ENCODE data around the gene FUT8.
"Not testable (repeated sequence)": the region's sequence is repeated elsewhere in the genome, so short reads cannot be mapped to it uniquely, and the experiment has no call there.

FUT8 gene

GRCh38 chr14:65461730-65462129, 49.2 kb downstream of the FUT8 start:
- no peaks in the 10 kb centered on the region for H3K9me3 Mint-ChIP-seq
- H3K4me1 Mint-ChIP-seq, result peaks cover 65% of the 10 kb centered on the region
- ATAC-seq, result peak; percentile 70

GRCh38 chr14:65462411-65462810, 49.9 kb downstream of the FUT8 start:
- peaks cover 62% of the 10 kb centered on the region for H3K4me1 Mint-ChIP-seq
- H3K4me3 Mint-ChIP-seq, result peak overlapping the region; percentile 18

More at GRCh38 chr14:65461730-65462129, 49.2 kb downstream of the FUT8 start:
- Mint-ChIP-seq H3K27ac (peak overlapping the region; percentile 68), H3K4me3 (peak overlapping the region; percentile 3), H3K36me3 (peaks cover 46% of the 10 kb centered on the region), H3K27me3 (no peaks in the 10 kb centered on the region)

GRCh38 chr14:65465584-65465983, 53.1 kb downstream of the FUT8 start:
- Mint-ChIP-seq H3K36me3 (peaks cover 39% of the 10 kb centered on the region), H3K4me1 (peaks cover 83% of the 10 kb centered on the region), H3K9me3 (no peaks in the 10 kb centered on the region), H3K4me3 (no peak overlapping the region), H3K27me3 (no peaks in the 10 kb centered on the region), H3K27ac (peak overlapping the region; percentile 28)
- no peak for ATAC-seq

More at GRCh38 chr14:65462411-65462810, 49.9 kb downstream of the FUT8 start:
- Mint-ChIP-seq H3K27me3 (no peaks in the 10 kb centered on the region), H3K9me3 (no peaks in the 10 kb centered on the region), H3K27ac (peak overlapping the region; percentile 68), H3K36me3 (peaks cover 41% of the 10 kb centered on the region)
- ATAC-seq, result peak; percentile 88

GRCh38 chr14:65467926-65468325, 55.4 kb downstream of the FUT8 start:
- not testable (repeated sequence) for ATAC-seq, H3K9me3 Mint-ChIP-seq, H3K27me3 Mint-ChIP-seq, H3K4me3 Mint-ChIP-seq
- H3K27ac Mint-ChIP-seq, result peak overlapping the region; percentile 15
- H3K4me1 Mint-ChIP-seq, result peaks cover 74% of the 10 kb centered on the region
- H3K36me3 Mint-ChIP-seq, result peaks cover 30% of the 10 kb centered on the region

- Mint-ChIP-seq H3K36me3 (peaks cover 29% of the 10 kb centered on the region), H3K4me3 (no peak overlapping the region), H3K4me1 (peaks cover 65% of the 10 kb centered on the region), H3K27ac (peak overlapping the region; percentile 76), H3K9me3 (no peaks in the 10 kb centered on the region), H3K27me3 (no peaks in the 10 kb centered on the region)
- ATAC-seq, result no peak
Measured at GRCh38 chr14:65469903-65470302, 57.4 kb downstream of the FUT8 start.

- peaks cover 29% of the 10 kb centered on the region for H3K36me3 Mint-ChIP-seq
- peaks cover 65% of the 10 kb centered on the region for H3K4me1 Mint-ChIP-seq
- peak overlapping the region; percentile 76 for H3K27ac Mint-ChIP-seq
- peak; percentile 65 for ATAC-seq
- no peaks in the 10 kb centered on the region for H3K9me3 Mint-ChIP-seq
- H3K27me3 Mint-ChIP-seq, result no peaks in the 10 kb centered on the region
- H3K4me3 Mint-ChIP-seq, result peak overlapping the region; percentile 37
Measured at GRCh38 chr14:65470404-65470880, 57.9 kb downstream of the FUT8 start.

GRCh38 chr14:65471038-65471878, 58.7 kb downstream of the FUT8 start:
- Mint-ChIP-seq H3K9me3 (no peaks in the 10 kb centered on the region), H3K4me3 (peak overlapping the region; percentile 53), H3K27me3 (no peaks in the 10 kb centered on the region), H3K4me1 (peaks cover 65% of the 10 kb centered on the region), H3K27ac (peak overlapping the region; percentile 76), H3K36me3 (peaks cover 24% of the 10 kb centered on the region)
- ATAC-seq, result peak; percentile 91

- H3K27ac Mint-ChIP-seq, result no peak overlapping the region
- no peak overlapping the region for H3K4me3 Mint-ChIP-seq
- H3K4me1 Mint-ChIP-seq, result peaks cover 73% of the 10 kb centered on the region
Measured at GRCh38 chr14:65472189-65472588, 59.7 kb downstream of the FUT8 start.

GRCh38 chr14:65476273-65476941, 63.9 kb downstream of the FUT8 start:
- Mint-ChIP-seq H3K36me3 (peaks cover 26% of the 10 kb centered on the region), H3K4me1 (peaks cover 70% of the 10 kb centered on the region), H3K4me3 (no peak overlapping the region), H3K27me3 (no peaks in the 10 kb centered on the region), H3K27ac (peak overlapping the region; percentile 8), H3K9me3 (no peaks in the 10 kb centered on the region)
- ATAC-seq, result peak; percentile 89

More at GRCh38 chr14:65472189-65472588, 59.7 kb downstream of the FUT8 start:
- Mint-ChIP-seq H3K9me3 (no peaks in the 10 kb centered on the region), H3K36me3 (peaks cover 24% of the 10 kb centered on the region), H3K27me3 (no peaks in the 10 kb centered on the region)
- ATAC-seq, result no peak

- H3K27ac Mint-ChIP-seq, result no peak overlapping the region
- peak; percentile 69 for ATAC-seq
- no peaks in the 10 kb centered on the region for H3K27me3 Mint-ChIP-seq
- peaks cover 70% of the 10 kb centered on the region for H3K4me1 Mint-ChIP-seq
- H3K36me3 Mint-ChIP-seq, result peaks cover 30% of the 10 kb centered on the region
- no peak overlapping the region for H3K4me3 Mint-ChIP-seq
- no peaks in the 10 kb centered on the region for H3K9me3 Mint-ChIP-seq
Measured at GRCh38 chr14:65476942-65477318, 64.4 kb downstream of the FUT8 start.

GRCh38 chr14:65478017-65478416, 65.5 kb downstream of the FUT8 start:
- H3K27ac Mint-ChIP-seq, result no peak overlapping the region
- H3K27me3 Mint-ChIP-seq, result no peaks in the 10 kb centered on the region
- H3K4me1 Mint-ChIP-seq, result peaks cover 78% of the 10 kb centered on the region
- peaks cover 35% of the 10 kb centered on the region for H3K36me3 Mint-ChIP-seq
- no peaks in the 10 kb centered on the region for H3K9me3 Mint-ChIP-seq
- ATAC-seq, result no peak
- no peak overlapping the region for H3K4me3 Mint-ChIP-seq

GRCh38 chr14:65478596-65478995, 66.1 kb downstream of the FUT8 start:
- peak; percentile 9 for ATAC-seq
- Mint-ChIP-seq H3K27me3 (no peaks in the 10 kb centered on the region), H3K4me1 (peaks cover 81% of the 10 kb centered on the region), H3K27ac (no peak overlapping the region), H3K36me3 (peaks cover 35% of the 10 kb centered on the region), H3K9me3 (no peaks in the 10 kb centered on the region), H3K4me3 (no peak overlapping the region)

- no peaks in the 10 kb centered on the region for H3K27me3 Mint-ChIP-seq
- peaks cover 82% of the 10 kb centered on the region for H3K4me1 Mint-ChIP-seq
- ATAC-seq, result no peak
- no peak overlapping the region for H3K4me3 Mint-ChIP-seq
- peak overlapping the region; percentile 13 for H3K27ac Mint-ChIP-seq
- no peaks in the 10 kb centered on the region for H3K9me3 Mint-ChIP-seq
- H3K36me3 Mint-ChIP-seq, result peaks cover 33% of the 10 kb centered on the region
Measured at GRCh38 chr14:65479386-65479785, 66.9 kb downstream of the FUT8 start.

- H3K27ac Mint-ChIP-seq, result peak overlapping the region; percentile 58
- peak; percentile 67 for ATAC-seq
- no peaks in the 10 kb centered on the region for H3K9me3 Mint-ChIP-seq
- peaks cover 86% of the 10 kb centered on the region for H3K4me1 Mint-ChIP-seq
- peak overlapping the region; percentile 1 for H3K4me3 Mint-ChIP-seq
- peaks cover 44% of the 10 kb centered on the region for H3K36me3 Mint-ChIP-seq
- H3K27me3 Mint-ChIP-seq, result no peaks in the 10 kb centered on the region
Measured at GRCh38 chr14:65482757-65483438, 70.4 kb downstream of the FUT8 start.

GRCh38 chr14:65483647-65484046, 71.1 kb downstream of the FUT8 start:
- Mint-ChIP-seq H3K4me1 (peaks cover 86% of the 10 kb centered on the region), H3K9me3 (no peaks in the 10 kb centered on the region), H3K27me3 (no peaks in the 10 kb centered on the region), H3K27ac (no peak overlapping the region), H3K4me3 (no peak overlapping the region), H3K36me3 (peaks cover 45% of the 10 kb centered on the region)
- ATAC-seq, result no peak
